Measurements from ENCODE around the gene CSNK1G2. TPM values are rescaled to one million over a fixed set of nuclear protein-coding genes. Genes with fewer than 3 reads are reported as not detected.

Gene CSNK1G2
- polyA plus RNA-seq, 1 donor from 2014 or later, result 110 TPM

DNA sequence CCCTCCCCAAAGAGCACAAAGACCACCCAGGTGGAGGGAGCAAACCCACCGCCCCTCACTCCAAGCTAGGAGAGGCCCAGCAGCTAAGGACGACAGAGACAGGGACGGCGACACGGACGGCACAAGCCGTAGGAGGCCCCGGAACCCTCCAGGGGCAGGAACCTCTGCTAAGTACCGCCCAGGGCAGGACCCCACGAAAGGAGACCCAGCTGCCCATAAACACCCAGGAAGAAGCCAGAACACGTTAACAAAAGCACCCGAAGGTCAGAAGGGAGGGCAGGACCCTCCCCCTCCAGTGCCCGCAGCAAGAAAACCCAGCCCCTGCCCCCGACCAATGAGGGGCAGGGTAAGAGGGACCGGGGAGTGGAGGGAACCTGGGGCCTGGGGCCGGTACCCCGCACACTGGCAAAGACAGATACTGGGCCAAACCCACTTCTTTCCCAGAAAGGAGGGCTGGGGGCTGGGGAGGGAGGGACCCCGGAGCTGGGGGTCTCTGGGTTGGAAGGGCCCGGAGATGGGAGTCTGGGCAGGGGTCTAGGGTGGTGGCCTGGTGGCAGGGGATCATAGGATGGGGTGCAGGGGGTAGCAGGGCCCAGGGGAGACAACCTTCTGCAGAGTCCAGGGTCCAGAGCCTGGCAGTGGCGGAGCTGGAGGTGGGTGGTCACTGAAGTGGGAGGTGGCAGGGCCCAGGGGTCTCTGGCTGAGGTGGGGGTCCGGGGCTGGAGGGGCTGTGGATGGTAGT lies 72.1 kb downstream of the CSNK1G2 start:
- H3K4me2 ChIP-seq (ENCODE audit: low read length), result no peak overlapping the region
- H4K20me1 ChIP-seq (ENCODE audit: insufficient read depth), result no peaks in the 10 kb centered on the region
- H3K9ac ChIP-seq (ENCODE audit: low read length), result no peak overlapping the region
- H3K27ac ChIP-seq (ENCODE audit: low read length), result no peak overlapping the region
- H3K27me3 ChIP-seq (ENCODE audit: insufficient read depth, low read depth, low read length), result no peaks in the 10 kb centered on the region
- no peak overlapping the region for H3K4me3 ChIP-seq (ENCODE audit: low read length)
- H3F3A ChIP-seq (ENCODE audit: insufficient read depth, low read length, poor library complexity, severe bottlenecking), result no peaks in the 10 kb centered on the region
- H3K9me2 ChIP-seq (ENCODE audit: insufficient read depth, low read length), result no peaks in the 10 kb centered on the region
- H3K79me2 ChIP-seq (replicated peaks; ENCODE audit: insufficient read depth, low read length), result peaks cover 21% of the 10 kb centered on the region
- H3K9me3 ChIP-seq (ENCODE audit: low read length), result no peaks in the 10 kb centered on the region
- H3K36me3 ChIP-seq (ENCODE audit: insufficient read depth, low read length), result no peaks in the 10 kb centered on the region
- no peak for TF ChIP-seq SMC3 (conservative IDR thresholded peaks at IDR 0.05; ENCODE audit: poor library complexity)
- no peak for TF ChIP-seq MXI1 (conservative IDR thresholded peaks at IDR 0.05; ENCODE audit: poor library complexity, severe bottlenecking)
- TF ChIP-seq POLR2AphosphoS5 (IDR thresholded peaks at IDR 0.05), result no peak
- no peak for TF ChIP-seq EP300 (conservative IDR thresholded peaks at IDR 0.05; ENCODE audit: poor library complexity, severe bottlenecking)
- TF ChIP-seq TAF1 (IDR thresholded peaks at IDR 0.05; ENCODE audit: low read depth), result no peak
- no peak for TF ChIP-seq CTCF (IDR thresholded peaks at IDR 0.05; ENCODE audit: poor library complexity, severe bottlenecking)
- no peak for TF ChIP-seq EZH2 (IDR thresholded peaks at IDR 0.05; ENCODE audit: borderline replicate concordance, insufficient read depth, low read length, poor library complexity, severe bottlenecking)
- no peak for TF ChIP-seq RAD21 (conservative IDR thresholded peaks at IDR 0.05)
- no peak for TF ChIP-seq REST (IDR thresholded peaks at IDR 0.05; ENCODE audit: borderline replicate concordance)
- H2AFZ ChIP-seq (ENCODE audit: low read depth, low read length), result no peak overlapping the region

- peak overlapping the region; percentile 71 for H3K4me3 ChIP-seq (ENCODE audit: low read length)
- H3K36me3 ChIP-seq (ENCODE audit: insufficient read depth, low read length), result no peaks in the 10 kb centered on the region
- TF ChIP-seq TAF1 (IDR thresholded peaks at IDR 0.05; ENCODE audit: low read depth) (no peak), CTCF (IDR thresholded peaks at IDR 0.05; ENCODE audit: poor library complexity, severe bottlenecking) (no peak), EP300 (conservative IDR thresholded peaks at IDR 0.05; ENCODE audit: poor library complexity, severe bottlenecking) (no peak), REST (IDR thresholded peaks at IDR 0.05; ENCODE audit: borderline replicate concordance) (no peak), EZH2 (IDR thresholded peaks at IDR 0.05; ENCODE audit: borderline replicate concordance, insufficient read depth, low read length, poor library complexity, severe bottlenecking) (no peak), RAD21 (conservative IDR thresholded peaks at IDR 0.05) (no peak), MXI1 (conservative IDR thresholded peaks at IDR 0.05; ENCODE audit: poor library complexity, severe bottlenecking) (no peak), SMC3 (conservative IDR thresholded peaks at IDR 0.05; ENCODE audit: poor library complexity) (no peak), POLR2AphosphoS5 (IDR thresholded peaks at IDR 0.05) (no peak)
- peaks cover 21% of the 10 kb centered on the region for H3K79me2 ChIP-seq (replicated peaks; ENCODE audit: insufficient read depth, low read length)
- no peak overlapping the region for H2AFZ ChIP-seq (ENCODE audit: low read depth, low read length)
- H3K9me2 ChIP-seq (ENCODE audit: insufficient read depth, low read length), result no peaks in the 10 kb centered on the region
- H3F3A ChIP-seq (ENCODE audit: insufficient read depth, low read length, poor library complexity, severe bottlenecking), result no peaks in the 10 kb centered on the region
- H3K9me3 ChIP-seq (ENCODE audit: low read length), result no peaks in the 10 kb centered on the region
- no peaks in the 10 kb centered on the region for H4K20me1 ChIP-seq (ENCODE audit: insufficient read depth)
- no peaks in the 10 kb centered on the region for H3K27me3 ChIP-seq (ENCODE audit: insufficient read depth, low read depth, low read length)
- no peak overlapping the region for H3K27ac ChIP-seq (ENCODE audit: low read length)
- no peak overlapping the region for H3K9ac ChIP-seq (ENCODE audit: low read length)
- H3K4me2 ChIP-seq (ENCODE audit: low read length), result no peak overlapping the region
These were observed 72.7 kb downstream of the CSNK1G2 start for GRCh38 chr19:2013683-2013961.

All from neural cell (in vitro differentiated cells).